HCT116 (cell line): ENCODE data around the gene DAZAP1. TPM values are rescaled to one million over a fixed set of nuclear protein-coding genes. Genes with fewer than 3 reads are reported as not detected.
A peak's percentile ranks its signal among the peaks of the same experiment; 100 is the strongest.

Experiments used
- ATAC-seq: fragments of 200-7000 bp; cut with Tn5 transposase; 2 replicates; pipeline ENCODE4 v1.9.1; 2020; ENCODE audit warnings: mild to moderate bottlenecking, moderate library complexity
- Bru-seq: library from RNA; stranded (reverse); fragments of 400-500 nt; gene quantifications from one replicate; lab custom pipeline; 2021; lab: Mats Ljungman, UMichigan
- BruChase-seq, 2 experiments: library from RNA; stranded (reverse); fragments of 400-500 nt; gene quantifications; one replicate each; lab custom pipeline; 2021; lab: Mats Ljungman, UMichigan
- BruUV-seq: library from RNA; stranded (reverse); fragments of 400-500 nt; replicated peaks from 2 replicates; lab custom pipeline; 2021; lab: Mats Ljungman, UMichigan
- CTCF ChIA-PET: fragments of 300-600 bp; sonication (Branson Sonifier 250); formaldehyde crosslinking; loops from one replicate; lab custom pipeline; 2021; ENCODE audit warnings: antibody characterized with exemption; lab: Charles Lee
- POLR2A ChIA-PET: fragments of 300-600, 350-600 bp; sonication (Branson Sonifier 250); formaldehyde crosslinking; loops from one replicate; lab custom pipeline; 2021; ENCODE audit warnings: antibody characterized with exemption; lab: Charles Lee
- RAD21 ChIA-PET, 2 experiments: fragments of 300-600 bp; sonication (Branson Sonifier 250); formaldehyde crosslinking; loops; one replicate each; lab custom pipeline; 2023; ENCODE audit warnings: low total read pairs in 2 of 2; ENCODE audit not compliant: uncharacterized antibody in 2 of 2, unreplicated experiment in 2 of 2, low non-redundant PET in 1 of 2; lab: Charles Lee
- DNase-seq: peaks from one replicate; pipeline ENCODE4 v3.0.0-alpha.2; 2010; ENCODE audit warnings: low read depth, low spot score
- H2AFZ ChIP-seq: fragments of 200-600 bp; shearing (Covaris generic), sonication (generic); 2 replicates; pipeline ENCODE4 v1.6.1; 2017; ENCODE audit warnings: low read depth, mixed run types, mixed read lengths, antibody characterized with exemption, low read length; ENCODE audit not compliant: poor library complexity, severe bottlenecking
- H3K27ac ChIP-seq: 2 replicates; pipeline ENCODE4 v1.5.1; 2012; ENCODE audit warnings: low read depth, low read length
- H3K27me3 ChIP-seq: fragments of 200-600 bp; sonication (generic); 2 replicates; pipeline ENCODE4 v1.6.1; 2016; ENCODE audit warnings: mixed run types, low read length, mixed read lengths; ENCODE audit not compliant: insufficient read depth
- H3K36me3 ChIP-seq, 2 experiments: fragments of 200-500 bp in 1 of 2; fragments of 200-600 bp in 1 of 2; sonication (Bioruptor generic) in 1 of 2; sonication (generic) in 1 of 2; 2 replicates each; pipeline versions ENCODE4 v1.5.1 to v1.6.1; 2014 to 2016; ENCODE audit warnings: low read length in 2 of 2, inconsistent platforms in 1 of 2, mixed read lengths in 1 of 2, mixed run types in 1 of 2; ENCODE audit not compliant: insufficient read depth in 2 of 2, control insufficient read depth in 1 of 2
- H3K4me1 ChIP-seq, 2 experiments: fragments of 200-600 bp in 1 of 2; sonication (generic) in 1 of 2; 2 replicates each; pipeline versions ENCODE4 v1.5.1 to v1.6.1; 2012 to 2017; ENCODE audit warnings: low read length in 2 of 2, inconsistent platforms in 1 of 2, mild to moderate bottlenecking in 1 of 2, mixed read lengths in 1 of 2, mixed run types in 1 of 2, moderate library complexity in 1 of 2; ENCODE audit not compliant: insufficient read depth in 2 of 2, control insufficient read depth in 1 of 2
- H3K4me2 ChIP-seq: fragments of 200-600 bp; sonication (generic); 2 replicates; pipeline ENCODE4 v1.6.1; 2017; ENCODE audit warnings: mixed run types, low read length, mixed read lengths
- H3K4me3 ChIP-seq, 2 experiments: fragments of 200-600 bp in 1 of 2; sonication (generic) in 1 of 2; replicated peaks in 1 of 2; 2 replicates each; pipeline ENCODE4 v1.5.1; 2011 to 2016; ENCODE audit warnings: low read length in 2 of 2, control low read depth in 1 of 2, low read depth in 1 of 2, mild to moderate bottlenecking in 1 of 2, mixed read lengths in 1 of 2, mixed run types in 1 of 2
- H3K79me2 ChIP-seq: fragments of 200-600 bp; sonication (generic); 2 replicates; pipeline ENCODE4 v1.6.1; 2017; ENCODE audit warnings: mild to moderate bottlenecking, mixed run types, low read length, moderate library complexity, mixed read lengths; ENCODE audit not compliant: insufficient read depth
- H3K9ac ChIP-seq: fragments of 200-600 bp; sonication (generic); 2 replicates; pipeline ENCODE4 v1.6.1; 2016; ENCODE audit warnings: low read length, mixed read lengths
- H3K9me2 ChIP-seq: fragments of 200-600 bp; sonication (generic), shearing (Covaris generic); 2 replicates; pipeline ENCODE4 v1.6.1; 2017; ENCODE audit warnings: mixed run types, mild to moderate bottlenecking, moderate library complexity; ENCODE audit not compliant: insufficient read depth
- H3K9me3 ChIP-seq, 2 experiments: fragments of 200-500 bp in 1 of 2; fragments of 200-600 bp in 1 of 2; sonication (Bioruptor generic) in 1 of 2; sonication (generic) in 1 of 2; 2 replicates each; pipeline ENCODE4 v1.6.1; 2014 to 2017; ENCODE audit warnings: low read length in 2 of 2, mixed read lengths in 2 of 2, inconsistent platforms in 1 of 2, low read depth in 1 of 2, mild to moderate bottlenecking in 1 of 2, mixed run types in 1 of 2, moderate library complexity in 1 of 2; ENCODE audit not compliant: control insufficient read depth in 1 of 2, insufficient read depth in 1 of 2
- H4K20me1 ChIP-seq: fragments of 200-600 bp; sonication (generic), shearing (Covaris generic); 2 replicates; pipeline ENCODE4 v1.6.1; 2017; ENCODE audit warnings: mixed run types, mild to moderate bottlenecking, moderate library complexity; ENCODE audit not compliant: insufficient read depth
- CBX3 ChIP-seq: IDR thresholded peaks from 2 replicates; pipeline ENCODE4 v1.6.1; 2012; ENCODE audit warnings: low read depth
- FOSL1 ChIP-seq: IDR thresholded peaks from 2 replicates; pipeline ENCODE4 v1.6.1; 2012; ENCODE audit warnings: low read depth
- JUND ChIP-seq: IDR thresholded peaks from 2 replicates; pipeline ENCODE4 v1.6.1; 2012
- POLR2AphosphoS5 ChIP-seq: IDR thresholded peaks from 2 replicates; pipeline ENCODE4 v1.6.1; 2011; ENCODE audit warnings: mild to moderate bottlenecking, low read depth, low read length, moderate library complexity
- RAD21 ChIP-seq: IDR thresholded peaks from 2 replicates; pipeline ENCODE4 v1.6.1; 2012; ENCODE audit warnings: low read depth, mild to moderate bottlenecking
- TCF7L2 ChIP-seq: IDR thresholded peaks from 2 replicates; pipeline ENCODE4 v1.7.0; 2011; ENCODE audit warnings: borderline replicate concordance, inconsistent platforms; ENCODE audit not compliant: insufficient read depth, insufficient read length; ENCODE audit errors: extremely low read depth
- ZFX ChIP-seq: fragments of 450-650 bp; IDR thresholded peaks from 2 replicates; pipeline ENCODE4 v1.6.1; 2017
- intact Hi-C: fragments of 100-400 bp; cut with micrococcal nuclease; formaldehyde crosslinking; loops from 2 replicates; pipeline ENCODE4 v1.10.0; 2022
- long read RNA-seq: library from polyadenylated mRNA; unstranded; transcript quantifications from one replicate; pipeline ENCODE4 v2.0.0, GENCODE V29; 2021; ENCODE audit not compliant: unreplicated experiment
- polyA plus RNA-seq: library from polyadenylated mRNA; unstranded; fragments of >200 nt; gene quantifications from 2 replicates; pipeline ENCODE4 v1.2.1, GENCODE V29; 2012; ENCODE audit warnings: missing spikeins
- total RNA-seq: library from RNA; stranded (reverse); gene quantifications from one replicate; pipeline ENCODE4 v1.2.1, GENCODE V29; 2021; ENCODE audit not compliant: unreplicated experiment

DAZAP1 gene
- total RNA-seq (191 TPM), Bru-seq, nascent RNA (percentile 86 among the genes with signal in this experiment), BruChase-seq, experiment 1, labeled RNA remaining after a 6-hour chase (percentile 92 among the genes with signal in this experiment), BruChase-seq, experiment 2, labeled RNA remaining after a 2-hour chase (percentile 95 among the genes with signal in this experiment)
- polyA plus RNA-seq = 98.2 and 111 TPM in 2 replicates
- long read RNA-seq, transcript DAZAP1-211 (12 exons, 2,157 nt) = minor isoform, 28 of 228 reads
- long read RNA-seq, transcript DAZAP1-205 (12 exons, 2,086 nt) = minor isoform, 23 of 228 reads
- long read RNA-seq, transcript DAZAP1-201 (12 exons, 2,160 nt) = major isoform, 72 of 228 reads
- long read RNA-seq, transcript DAZAP1-208 (1 exons, 3,642 nt) = minor isoform, 38 of 228 reads
- long read RNA-seq, partial matches to known transcripts = 28 of 228 reads
- long read RNA-seq, other reads (novel, unspliced or antisense) = 32 of 228 reads

DNA sequence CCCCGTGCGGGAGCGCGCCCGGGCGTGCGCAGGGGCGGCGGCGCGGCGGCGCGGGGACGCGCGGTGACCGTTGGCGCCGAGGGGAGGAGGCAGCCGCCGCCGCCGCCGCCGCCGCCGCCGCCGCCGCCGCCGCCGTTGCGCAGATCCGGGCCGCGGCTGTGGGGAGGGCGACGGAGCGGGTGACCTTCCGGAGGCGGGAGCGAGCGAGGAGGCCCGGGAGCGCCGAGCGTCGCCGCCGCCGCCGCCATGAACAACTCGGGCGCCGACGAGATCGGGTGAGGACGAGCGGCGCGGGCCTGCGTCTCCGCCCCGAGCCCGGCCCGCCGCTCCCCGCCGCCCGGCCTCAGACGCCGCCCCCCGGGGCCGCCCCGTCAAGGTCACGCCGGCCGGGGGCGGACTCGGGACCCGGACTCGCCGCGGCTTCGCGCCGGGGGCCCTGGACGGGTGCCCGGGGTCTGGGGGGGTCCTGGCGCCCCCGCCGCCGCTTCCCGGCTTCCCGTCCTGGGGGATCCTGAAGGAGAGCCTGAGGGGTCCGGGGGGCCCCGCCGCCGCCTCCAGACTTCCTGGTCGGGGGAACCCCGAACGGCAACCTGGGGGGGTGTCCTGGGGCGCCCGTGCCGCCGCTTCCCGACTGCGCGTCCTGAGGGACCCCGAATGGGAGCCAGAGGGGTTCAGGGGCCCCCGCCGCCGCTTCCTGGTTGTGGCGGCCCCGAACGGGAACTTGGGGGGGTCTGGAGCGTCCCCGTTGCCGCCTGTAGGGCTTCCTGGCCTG is at the start of gene DAZAP1:
TSS of gene DAZAP1 (plus strand) at position 59 of the 772 bp plus-strand sequence. CDS start at position 247, 188 bp downstream.
- Histone ChIP-seq H3K4me2 (peak within 1 kb of the TSS; percentile 86), H3K27me3 (no peaks in the 10 kb centered on the region), H3K9me3 (no peaks in the 10 kb centered on the region), H3K27ac (peak within 1 kb of the TSS; percentile 98), H3K4me3 (peak within 1 kb of the TSS; percentile 59 to 68), H2AFZ (no peak within 1 kb of the TSS), H3K9me2 (no peaks in the 10 kb centered on the region), H3K36me3 (peaks cover 2 to 33% of the 10 kb centered on the region in 2 experiments; a peak in 2 of 4 replicates), H4K20me1 (peaks cover 28% of the 10 kb centered on the region; the same call in 1 of the 2 replicates), H3K79me2 (peaks cover 50% of the 10 kb centered on the region), H3K4me1 (peaks cover 20 to 50% of the 10 kb centered on the region in 2 experiments), H3K9ac (peak within 1 kb of the TSS; percentile 99)
- POLR2A ChIA-PET = no interaction called here
- peak; percentile 26 for ATAC-seq
- TF ChIP-seq POLR2AphosphoS5 = 0 out of 2 replicates have a peak, but pooled peaks have one; percentile 6
- TF ChIP-seq ZFX = peak; percentile 50; the same call in 1 of the 2 replicates
- TF ChIP-seq TCF7L2 = no peak
- TF ChIP-seq CBX3 = no peak
- TF ChIP-seq RAD21 = no peak
- TF ChIP-seq JUND = no peak
- TF ChIP-seq FOSL1 = no peak
- no TSS peak for BruUV-seq
- RAD21 ChIA-PET = no interaction called here
- no peak for DNase-seq
- intact Hi-C loops = loop anchor here (10.0 kb wide), 1 partner anchor 133 kb away; the partner anchor contains the start of gene FAM174C
- CTCF ChIA-PET = no interaction called here
